Measurements from ENCODE around the gene ANXA1.
"Not testable (repeated sequence)": the region's sequence is repeated elsewhere in the genome, so short reads cannot be mapped to it uniquely, and the experiment has no call there.

Gene ANXA1

DNA sequence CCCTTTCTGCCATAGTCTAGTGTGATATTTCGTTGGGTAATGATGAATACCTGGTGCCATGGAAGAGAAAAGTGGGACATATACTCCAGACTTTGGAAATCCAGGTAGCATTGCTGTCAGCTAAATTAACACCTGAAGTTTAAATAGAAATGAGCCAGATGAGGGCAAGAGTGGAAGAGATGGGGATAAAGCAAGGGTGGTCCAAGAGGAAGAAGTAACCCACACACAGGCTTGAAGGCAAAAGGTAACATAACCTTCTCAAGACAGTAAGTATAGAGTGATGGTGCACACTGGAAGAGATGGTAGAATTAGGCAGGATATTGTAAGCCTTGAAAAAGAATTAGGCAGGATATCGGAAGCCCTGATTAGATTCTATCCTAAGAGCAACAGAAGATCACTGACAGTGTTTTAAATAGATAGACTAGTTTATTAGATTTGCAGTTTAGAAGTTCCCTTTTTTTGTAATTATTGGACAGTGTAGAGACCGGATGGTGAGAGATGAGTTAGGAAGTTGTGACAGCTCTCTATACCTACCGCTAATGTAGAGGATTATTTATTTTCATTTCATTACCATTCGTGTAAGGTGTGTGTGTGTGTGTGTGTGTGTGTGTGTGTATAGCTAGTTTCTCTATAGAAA is 16.8 kb downstream of the ANXA1 start:
- DNase-seq (ENCODE audit: low spot score), result no peak

DNA sequence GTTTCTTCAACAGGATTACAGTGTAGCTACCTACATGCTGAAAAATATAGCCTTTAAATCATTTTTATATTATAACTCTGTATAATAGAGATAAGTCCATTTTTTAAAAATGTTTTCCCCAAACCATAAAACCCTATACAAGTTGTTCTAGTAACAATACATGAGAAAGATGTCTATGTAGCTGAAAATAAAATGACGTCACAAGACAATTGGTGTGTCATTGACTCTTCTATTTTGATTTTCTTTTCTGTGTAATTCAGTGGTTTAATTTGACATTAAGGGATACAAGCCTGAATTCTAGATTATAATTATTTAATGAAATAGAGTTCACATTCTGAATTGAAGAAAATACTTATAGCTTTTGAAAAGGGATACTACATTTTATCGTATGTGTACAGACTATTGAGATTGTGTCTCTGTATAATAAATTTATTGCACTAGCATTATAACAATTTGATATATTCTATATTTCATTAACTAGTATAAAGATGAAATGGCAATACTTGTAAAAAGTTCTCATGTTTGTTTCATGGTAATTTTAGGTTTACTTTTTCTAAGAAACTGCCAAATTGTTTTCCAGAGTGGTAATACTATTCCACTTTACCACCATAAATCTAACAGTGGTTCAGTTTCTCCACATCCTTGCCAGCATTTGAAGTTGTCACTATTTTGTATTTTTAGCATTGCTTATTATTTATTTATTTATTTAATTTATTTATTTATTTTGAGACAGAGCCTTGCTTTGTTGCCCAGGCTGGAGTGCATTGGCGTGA is 18.7 kb downstream of the ANXA1 start:
- no peak for DNase-seq (ENCODE audit: low spot score)

- DNase-seq (ENCODE audit: low spot score), result no peak
Measured at GRCh38 chr9:73172901-73173215, 21.2 kb downstream of the ANXA1 start.

- DNase-seq (ENCODE audit: low spot score), result no peak
Measured at GRCh38 chr9:73173557-73174329, 22.1 kb downstream of the ANXA1 start.

GRCh38 chr9:73174330-73174980 is 22.8 kb downstream of the ANXA1 start:
- no peak for DNase-seq (ENCODE audit: low spot score)

DNA sequence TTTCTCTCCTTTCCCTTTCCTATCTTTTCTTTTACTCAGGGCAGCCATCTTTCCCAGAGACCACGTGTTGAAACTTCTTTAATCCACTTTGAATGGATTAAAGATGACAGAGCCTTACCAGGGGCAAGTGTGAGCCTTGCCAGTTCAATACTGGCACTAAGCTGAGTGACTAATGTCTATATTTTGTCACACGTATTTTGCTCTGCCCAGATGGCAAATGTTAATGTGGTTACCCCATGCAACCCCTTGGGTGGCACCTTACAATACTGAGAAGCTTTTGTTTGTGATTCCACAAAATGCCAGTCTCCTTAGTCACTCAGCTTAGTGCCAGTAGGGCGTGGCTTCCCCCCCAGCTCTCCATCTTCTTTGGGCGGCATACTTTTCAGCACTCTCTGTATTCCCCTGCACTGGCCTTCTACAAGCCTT is 24.8 kb downstream of the ANXA1 start:
- peak; percentile 74 for DNase-seq (ENCODE audit: low spot score)

DNA sequence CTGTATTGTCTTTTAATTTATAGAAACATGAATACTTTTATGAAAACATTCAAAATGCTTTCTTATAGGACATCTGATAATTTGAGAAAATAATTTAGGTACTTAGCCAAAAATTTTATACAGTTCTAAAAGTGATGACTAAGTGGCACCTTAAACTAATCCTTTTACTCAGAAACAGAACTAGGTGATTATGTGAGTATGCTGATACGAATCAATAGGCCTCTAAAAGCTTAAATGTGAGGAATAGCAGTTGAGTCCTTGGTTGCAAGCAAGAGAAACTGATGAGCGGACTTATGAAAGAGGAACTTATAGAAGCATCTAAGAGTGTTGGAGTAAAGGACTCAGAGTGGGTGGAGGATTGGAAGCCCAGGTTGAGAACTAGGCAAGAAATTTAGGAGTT is 26.4 kb downstream of the ANXA1 start:
- DNase-seq (ENCODE audit: low spot score), result no peak

- DNase-seq (ENCODE audit: low spot score), result peak; percentile 6
Measured at GRCh38 chr9:73179589-73179988, 27.9 kb downstream of the ANXA1 start.

DNA sequence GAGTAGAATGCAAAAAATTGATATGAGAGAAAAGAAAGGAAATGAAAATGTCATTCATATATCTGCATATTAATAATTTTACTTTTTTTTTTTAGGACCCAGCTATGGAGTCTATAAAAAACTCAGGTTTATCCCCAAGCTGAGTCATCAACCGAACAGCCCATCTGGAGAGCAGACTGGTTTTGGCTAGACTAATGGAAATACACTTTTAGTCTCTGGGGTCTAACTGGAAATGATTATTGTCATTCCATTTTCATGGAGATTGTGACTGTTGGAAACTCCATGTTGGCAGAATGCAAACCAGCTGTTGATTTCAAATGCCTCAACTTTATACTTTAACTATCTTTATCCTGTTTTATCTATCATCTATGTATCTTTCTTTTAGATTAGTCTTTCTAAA is 28.7 kb downstream of the ANXA1 start:
- DNase-seq (ENCODE audit: low spot score), result peak; percentile 76

DNA sequence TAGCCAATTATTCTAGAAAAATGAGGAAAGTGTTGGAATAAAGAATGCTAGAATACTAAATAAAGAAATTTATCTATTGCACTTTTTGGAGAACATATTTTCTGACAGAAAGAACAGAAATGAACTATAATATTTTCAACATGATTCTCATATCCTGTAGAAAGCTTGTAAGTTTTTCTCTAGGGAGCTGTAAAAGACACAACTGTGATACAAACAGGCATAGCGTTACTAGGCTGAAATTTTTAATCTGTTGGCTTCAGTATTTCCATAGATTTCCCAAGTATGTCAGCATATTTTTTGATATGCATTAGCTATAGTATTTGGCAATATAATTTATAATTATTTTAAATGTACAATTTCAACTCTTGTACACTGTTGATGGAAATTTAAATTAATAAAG is 31.3 kb downstream of the ANXA1 start:
- DNase-seq (ENCODE audit: low spot score), result no peak

DNA sequence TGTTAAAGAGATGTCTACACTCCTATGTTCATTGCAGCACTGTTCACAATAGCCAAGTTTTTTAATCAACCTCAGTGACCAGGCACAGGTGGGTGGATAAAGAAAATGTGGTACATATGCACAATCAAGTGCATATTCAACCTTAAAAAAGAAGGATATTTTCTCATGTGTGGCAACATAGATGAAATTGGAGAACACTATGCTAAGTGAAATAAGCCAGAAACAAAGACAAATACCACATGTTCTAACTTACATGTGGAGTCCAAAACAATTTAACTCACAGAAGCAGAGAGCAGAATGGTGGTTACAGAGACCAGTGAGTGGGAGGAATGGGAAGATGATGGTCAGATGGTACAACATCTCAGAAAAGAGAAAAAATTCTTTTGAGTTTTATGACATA is 31.8 kb downstream of the ANXA1 start:
- DNase-seq (ENCODE audit: low spot score), result no peak

DNA sequence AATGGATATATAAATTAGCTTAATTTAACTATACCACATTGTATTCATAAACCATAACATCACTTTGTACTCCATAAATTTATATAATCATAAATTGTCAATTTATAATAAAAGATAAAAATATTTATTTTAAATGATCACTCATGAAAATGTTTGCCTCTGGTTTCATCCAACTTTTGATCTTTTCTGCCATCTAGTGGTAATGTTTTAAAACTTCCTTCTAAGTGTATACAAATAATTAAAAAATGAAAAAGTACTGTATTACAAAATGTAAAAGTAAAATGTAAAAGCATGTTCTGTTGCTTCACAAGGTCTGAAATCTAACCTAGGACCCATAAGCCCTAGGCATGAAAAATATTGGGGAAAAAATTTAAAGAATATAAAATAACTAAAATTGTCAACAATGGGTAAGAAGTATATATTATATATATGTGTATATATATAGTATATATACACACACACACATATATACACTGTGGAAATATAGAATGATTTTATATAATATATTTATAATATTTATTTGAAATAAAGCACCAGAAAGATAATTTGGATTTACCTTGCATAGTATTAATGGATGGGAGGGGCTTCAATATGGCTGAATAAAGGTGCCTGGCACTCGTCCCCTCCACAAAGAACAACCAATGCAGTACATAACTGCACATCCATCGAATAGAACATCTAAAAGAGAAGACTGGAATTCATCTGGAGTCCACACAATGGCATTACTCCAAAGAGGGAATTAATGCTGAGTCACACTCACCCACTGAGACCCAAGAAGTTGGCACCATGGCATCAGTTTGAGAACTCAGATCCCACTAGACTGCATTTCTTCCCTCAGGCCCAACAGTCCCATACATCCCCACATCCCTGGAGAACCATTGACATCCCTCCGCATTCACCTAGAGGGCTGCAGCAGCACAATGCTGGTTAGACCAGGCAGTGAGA is 32.5 kb downstream of the ANXA1 start:
- DNase-seq (ENCODE audit: low spot score), result peak; percentile 19

GRCh38 chr9:73191109-73191508 is 39.4 kb downstream of the ANXA1 start:
- DNase-seq (ENCODE audit: low spot score), result not testable (repeated sequence)

- DNase-seq (ENCODE audit: low spot score), result no peak
Measured at GRCh38 chr9:73194284-73194683, 42.6 kb downstream of the ANXA1 start.

GRCh38 chr9:73199448-73199847 is 47.8 kb downstream of the ANXA1 start:
- no peak for DNase-seq (ENCODE audit: low spot score)

DNA sequence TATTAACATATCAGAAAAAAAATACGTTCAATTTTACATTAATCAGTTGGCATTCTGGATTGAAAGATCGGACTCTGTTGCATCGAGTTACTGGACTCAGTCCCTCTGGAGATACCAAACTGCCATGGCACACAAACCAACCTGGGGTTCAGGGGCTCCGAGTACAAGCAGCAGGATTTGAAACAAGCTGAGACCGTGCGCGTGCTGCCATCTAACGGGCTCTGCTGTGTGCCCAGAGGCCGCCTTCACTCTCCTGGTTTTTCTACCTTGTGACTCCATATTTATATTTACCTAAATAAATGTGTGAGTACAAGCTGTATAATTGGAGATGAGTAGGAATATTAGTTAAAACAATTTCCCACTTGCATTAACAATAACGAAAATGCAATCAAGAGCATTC is 48.2 kb downstream of the ANXA1 start:
- DNase-seq (ENCODE audit: low spot score), result no peak

DNA sequence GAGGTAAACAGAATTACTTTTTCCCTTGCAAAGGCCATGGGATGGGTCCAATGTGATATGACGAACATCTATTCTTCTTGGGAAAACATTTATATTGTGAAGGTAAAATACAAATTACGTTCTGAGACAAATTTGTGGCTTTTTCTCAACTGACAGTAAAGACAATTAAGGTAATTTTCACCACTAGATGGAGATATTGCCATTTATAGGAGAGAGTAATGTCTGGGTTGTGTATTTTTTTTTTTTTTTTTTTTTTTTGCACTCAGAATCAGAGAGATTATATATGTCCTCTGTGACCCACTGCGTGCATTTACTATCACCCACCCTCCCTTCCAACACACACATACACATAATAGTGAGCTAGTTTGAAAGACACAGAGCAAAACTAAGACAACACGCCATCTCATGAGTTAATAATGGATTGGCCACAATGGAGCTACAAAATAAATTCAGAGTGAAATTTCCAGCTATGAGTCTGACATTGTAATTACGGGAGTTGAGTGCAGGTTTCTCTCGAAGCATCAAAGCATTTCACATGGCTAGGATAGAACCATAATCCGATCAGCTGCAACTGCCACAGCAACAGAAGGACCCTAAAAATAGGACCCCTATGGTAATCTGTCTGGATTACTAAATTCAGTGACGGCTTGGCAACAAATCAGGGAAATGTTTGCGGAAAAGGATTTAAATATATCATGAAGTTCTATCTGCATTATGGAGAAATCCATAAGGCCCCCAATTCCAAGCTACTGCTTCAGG is 49.2 kb downstream of the ANXA1 start:
- peak; percentile 45 for DNase-seq (ENCODE audit: low spot score)

- DNase-seq (ENCODE audit: low spot score), result no peak
Measured at GRCh38 chr9:73202980-73203379, 51.3 kb downstream of the ANXA1 start.

DNA sequence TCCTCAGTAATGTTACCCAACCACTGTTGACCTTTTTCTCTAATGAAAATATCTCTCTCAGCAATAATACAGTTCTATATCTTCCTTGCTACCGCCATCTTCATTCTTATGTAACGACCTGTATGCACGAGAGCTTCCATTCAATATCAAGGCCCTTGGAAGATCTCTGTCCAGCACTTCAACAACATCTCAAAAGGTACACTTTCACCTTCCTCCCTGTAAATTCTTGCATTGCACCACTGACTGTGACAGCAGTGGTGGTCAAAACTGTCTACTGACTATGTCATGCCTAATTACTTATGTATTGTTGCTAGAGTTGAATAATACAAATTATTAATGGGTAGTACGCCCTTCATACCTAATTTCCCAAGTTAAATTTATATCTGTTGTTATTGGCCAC is 53.3 kb downstream of the ANXA1 start:
- no peak for DNase-seq (ENCODE audit: low spot score)

DNA sequence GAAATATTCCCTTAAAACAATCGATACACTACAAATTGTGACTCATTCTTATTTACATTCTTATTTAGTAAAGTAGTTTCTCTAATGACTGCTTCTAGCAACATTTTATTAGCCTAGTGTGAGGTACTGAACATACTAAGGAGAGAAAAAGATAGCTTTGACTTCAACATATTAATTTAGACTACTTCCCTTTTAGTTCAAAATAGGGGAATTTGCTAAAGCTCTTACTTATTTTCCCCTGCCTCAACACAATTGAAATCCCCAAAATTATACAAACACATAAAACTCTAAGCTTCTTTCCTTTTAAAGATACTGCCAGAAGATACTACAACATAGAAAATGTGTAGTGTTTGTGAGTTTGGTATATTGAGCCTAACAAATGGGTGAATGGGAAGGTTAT is 55.2 kb downstream of the ANXA1 start:
- no peak for DNase-seq (ENCODE audit: low spot score)

Measured in AG08395 (cell line).